ENCODE results near the gene SLC7A14. TPM values are rescaled to one million over a fixed set of nuclear protein-coding genes. Genes with fewer than 3 reads are reported as not detected.

The SLC7A14 gene
- total RNA-seq, 1 donor from 2014 or later, result under 0.01 TPM

DNA sequence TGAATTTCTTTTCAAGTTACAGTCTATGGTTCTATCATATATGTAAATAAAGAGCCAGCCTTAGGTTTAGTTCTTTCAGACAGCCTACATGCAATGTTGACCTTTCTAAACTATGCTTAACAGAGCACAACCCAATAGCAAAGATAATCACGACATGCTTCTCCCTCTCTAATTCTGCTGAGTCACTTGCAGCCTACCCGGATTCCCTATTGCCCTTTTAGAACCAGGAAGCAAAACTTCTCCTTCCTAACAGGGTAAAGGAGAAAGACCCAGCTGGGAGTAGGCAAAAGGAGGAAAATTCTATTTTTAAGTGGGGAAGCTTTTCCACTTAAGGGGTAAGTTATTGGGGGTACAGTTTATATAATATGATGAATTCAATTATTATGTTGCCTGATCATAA lies 79.3 kb downstream of the SLC7A14 start:
- TF ChIP-seq, protein P1, sequence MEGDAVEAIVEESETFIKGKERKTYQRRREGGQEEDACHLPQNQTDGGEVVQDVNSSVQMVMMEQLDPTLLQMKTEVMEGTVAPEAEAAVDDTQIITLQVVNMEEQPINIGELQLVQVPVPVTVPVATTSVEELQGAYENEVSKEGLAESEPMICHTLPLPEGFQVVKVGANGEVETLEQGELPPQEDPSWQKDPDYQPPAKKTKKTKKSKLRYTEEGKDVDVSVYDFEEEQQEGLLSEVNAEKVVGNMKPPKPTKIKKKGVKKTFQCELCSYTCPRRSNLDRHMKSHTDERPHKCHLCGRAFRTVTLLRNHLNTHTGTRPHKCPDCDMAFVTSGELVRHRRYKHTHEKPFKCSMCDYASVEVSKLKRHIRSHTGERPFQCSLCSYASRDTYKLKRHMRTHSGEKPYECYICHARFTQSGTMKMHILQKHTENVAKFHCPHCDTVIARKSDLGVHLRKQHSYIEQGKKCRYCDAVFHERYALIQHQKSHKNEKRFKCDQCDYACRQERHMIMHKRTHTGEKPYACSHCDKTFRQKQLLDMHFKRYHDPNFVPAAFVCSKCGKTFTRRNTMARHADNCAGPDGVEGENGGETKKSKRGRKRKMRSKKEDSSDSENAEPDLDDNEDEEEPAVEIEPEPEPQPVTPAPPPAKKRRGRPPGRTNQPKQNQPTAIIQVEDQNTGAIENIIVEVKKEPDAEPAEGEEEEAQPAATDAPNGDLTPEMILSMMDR (IDR thresholded peaks at IDR 0.05; ENCODE audit: insufficient read depth, low read length, severe bottlenecking), result no peak
- FAIRE-seq, result no peak
- DNase-seq (ENCODE audit: low read depth), result peak; percentile 52

DNA sequence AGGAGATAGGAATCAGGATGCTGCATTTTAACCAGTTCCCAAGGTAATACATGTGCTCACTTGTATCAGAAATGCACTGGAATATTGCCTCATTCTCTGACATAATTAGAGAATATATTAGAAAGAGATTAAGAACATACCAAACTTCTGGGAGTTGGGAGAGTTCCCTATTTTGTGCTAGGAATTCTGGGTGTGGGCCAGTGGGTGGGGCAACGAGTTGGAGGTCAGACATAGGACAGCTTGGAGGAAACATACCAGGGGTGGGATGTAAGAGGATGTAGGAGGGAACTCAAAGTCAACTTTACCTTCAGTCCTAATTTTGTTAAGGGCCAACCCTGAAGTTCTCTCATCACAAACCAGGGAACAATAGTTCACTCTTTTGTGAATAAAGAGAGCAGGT lies 83.6 kb downstream of the SLC7A14 start:
- TF ChIP-seq, protein P1 (IDR thresholded peaks at IDR 0.05; ENCODE audit: insufficient read depth, low read length, severe bottlenecking), result no peak
- Histone ChIP-seq H3K36me3 (ENCODE audit: control insufficient read depth, insufficient read depth, low read length) (no peaks in the 10 kb centered on the region), H3K4me3 (ENCODE audit: low read depth, low read length) (no peak overlapping the region), H3K27me3 (ENCODE audit: control insufficient read depth, insufficient read depth, low read length) (no peaks in the 10 kb centered on the region)
- FAIRE-seq, result no peak
- peak; percentile 47 for DNase-seq (ENCODE audit: low read depth)

More for the DNA sequence above, 79.3 kb downstream of the SLC7A14 start:
- Histone ChIP-seq H3K36me3 (ENCODE audit: control insufficient read depth, insufficient read depth, low read length) (no peaks in the 10 kb centered on the region), H3K4me3 (ENCODE audit: low read depth, low read length) (no peak overlapping the region), H3K27me3 (ENCODE audit: control insufficient read depth, insufficient read depth, low read length) (no peaks in the 10 kb centered on the region)

DNA sequence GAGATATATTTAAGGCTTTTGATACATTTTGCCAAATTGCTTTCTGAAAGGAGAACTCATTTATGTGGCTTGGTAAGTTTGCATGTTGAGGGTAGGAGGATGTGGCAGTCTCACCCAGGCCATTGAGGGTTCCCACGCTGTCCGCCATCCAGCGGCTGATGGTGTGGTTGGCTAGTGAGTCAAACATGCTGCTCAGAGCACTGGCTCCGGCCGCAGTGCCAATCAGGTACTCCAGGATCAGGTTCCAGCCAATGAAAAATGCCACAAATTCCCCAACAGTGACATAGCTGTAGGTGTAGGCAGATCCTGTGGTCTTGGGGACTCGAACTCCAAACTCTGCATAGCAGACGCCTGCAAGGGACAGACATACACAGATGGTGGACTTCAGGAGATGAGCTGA lies 84.9 kb downstream of the SLC7A14 start:
- Histone ChIP-seq H3K4me3 (ENCODE audit: low read depth, low read length) (no peak overlapping the region), H3K27me3 (ENCODE audit: control insufficient read depth, insufficient read depth, low read length) (no peaks in the 10 kb centered on the region), H3K36me3 (ENCODE audit: control insufficient read depth, insufficient read depth, low read length) (no peaks in the 10 kb centered on the region)
- no peak for DNase-seq (ENCODE audit: low read depth)
- TF ChIP-seq, protein P1 (IDR thresholded peaks at IDR 0.05; ENCODE audit: insufficient read depth, low read length, severe bottlenecking), result no peak
- FAIRE-seq, result no peak

DNA sequence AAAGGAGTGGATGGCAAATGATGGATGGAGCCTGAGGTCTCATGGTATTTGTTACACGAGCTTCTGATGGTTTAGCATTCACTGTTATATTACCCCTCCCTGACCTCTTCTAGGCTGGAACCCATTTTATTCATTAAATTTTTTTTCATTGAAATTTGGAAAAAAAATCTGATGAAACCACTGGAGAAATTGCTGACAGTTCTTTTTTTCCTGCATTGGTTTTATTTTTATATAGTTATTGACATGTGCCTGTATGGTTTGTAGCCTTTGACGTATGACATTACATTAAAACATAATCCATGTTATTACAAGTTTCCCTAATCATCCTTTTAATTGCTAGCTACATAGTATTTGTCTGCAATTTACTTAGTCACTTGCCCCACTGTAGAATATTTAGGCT lies 85.4 kb downstream of the SLC7A14 start:
- Histone ChIP-seq H3K36me3 (ENCODE audit: control insufficient read depth, insufficient read depth, low read length) (no peaks in the 10 kb centered on the region), H3K4me3 (ENCODE audit: low read depth, low read length) (no peak overlapping the region), H3K27me3 (ENCODE audit: control insufficient read depth, insufficient read depth, low read length) (no peaks in the 10 kb centered on the region)
- TF ChIP-seq, protein P1 (IDR thresholded peaks at IDR 0.05; ENCODE audit: insufficient read depth, low read length, severe bottlenecking), result no peak
- FAIRE-seq, result no peak
- DNase-seq (ENCODE audit: low read depth), result no peak

DNA sequence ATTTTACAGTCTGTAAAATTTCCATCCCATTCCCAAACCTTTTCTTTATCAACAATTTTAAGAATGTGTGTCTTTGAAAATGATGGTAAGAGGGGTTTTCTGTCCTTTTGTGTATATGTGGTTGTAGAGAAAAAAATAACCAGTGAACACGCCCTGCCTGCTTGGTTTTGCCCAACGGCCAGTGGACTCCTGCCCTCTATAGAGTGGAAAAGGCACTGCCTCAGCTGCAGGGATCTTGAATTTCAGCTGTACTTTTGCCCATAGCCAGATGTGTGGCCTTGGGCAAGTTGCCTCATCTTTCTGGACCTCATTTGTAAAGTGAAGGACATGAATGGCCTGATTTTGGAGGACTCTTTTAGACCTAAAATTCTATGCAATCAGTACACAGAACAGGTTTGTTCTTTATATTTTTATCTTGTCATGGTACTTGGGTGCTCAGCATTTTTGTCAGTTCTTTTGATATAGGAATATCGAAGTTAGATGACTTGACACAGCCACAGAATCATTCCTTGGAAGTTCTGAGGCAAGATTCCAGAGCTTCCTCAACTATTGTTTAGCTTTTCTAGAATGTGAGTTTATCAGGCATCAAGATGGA lies 86.2 kb downstream of the SLC7A14 start:
- TF ChIP-seq, protein P1 (IDR thresholded peaks at IDR 0.05; ENCODE audit: insufficient read depth, low read length, severe bottlenecking), result peak; percentile 75
- H3K27me3 ChIP-seq (ENCODE audit: control insufficient read depth, insufficient read depth, low read length), result no peaks in the 10 kb centered on the region
- no peak for FAIRE-seq

More for the DNA sequence above, 86.2 kb downstream of the SLC7A14 start:
- no peak overlapping the region for H3K4me3 ChIP-seq (ENCODE audit: low read depth, low read length)
- no peaks in the 10 kb centered on the region for H3K36me3 ChIP-seq (ENCODE audit: control insufficient read depth, insufficient read depth, low read length)
- DNase-seq (ENCODE audit: low read depth), result peak; percentile 49
